ENCODE results near the gene GMPPA. TPM values are rescaled to one million over a fixed set of nuclear protein-coding genes. Genes with fewer than 3 reads are reported as not detected.

The GMPPA gene
- total RNA-seq, 1 experiment from 2014 or later = 51.9 TPM

- H3K4me3 Mint-ChIP-seq = no peak overlapping the region
- H3K27me3 Mint-ChIP-seq (ENCODE audit: low read depth) = peaks cover 4% of the 10 kb centered on the region
- peaks cover 63% of the 10 kb centered on the region for H3K4me1 Mint-ChIP-seq
- no peak overlapping the region for H3K27ac Mint-ChIP-seq
- no peak for TF ChIP-seq SP1 (CRISPR knock-in tag; conservative IDR thresholded peaks at IDR 0.05)
- TF ChIP-seq, protein P1, sequence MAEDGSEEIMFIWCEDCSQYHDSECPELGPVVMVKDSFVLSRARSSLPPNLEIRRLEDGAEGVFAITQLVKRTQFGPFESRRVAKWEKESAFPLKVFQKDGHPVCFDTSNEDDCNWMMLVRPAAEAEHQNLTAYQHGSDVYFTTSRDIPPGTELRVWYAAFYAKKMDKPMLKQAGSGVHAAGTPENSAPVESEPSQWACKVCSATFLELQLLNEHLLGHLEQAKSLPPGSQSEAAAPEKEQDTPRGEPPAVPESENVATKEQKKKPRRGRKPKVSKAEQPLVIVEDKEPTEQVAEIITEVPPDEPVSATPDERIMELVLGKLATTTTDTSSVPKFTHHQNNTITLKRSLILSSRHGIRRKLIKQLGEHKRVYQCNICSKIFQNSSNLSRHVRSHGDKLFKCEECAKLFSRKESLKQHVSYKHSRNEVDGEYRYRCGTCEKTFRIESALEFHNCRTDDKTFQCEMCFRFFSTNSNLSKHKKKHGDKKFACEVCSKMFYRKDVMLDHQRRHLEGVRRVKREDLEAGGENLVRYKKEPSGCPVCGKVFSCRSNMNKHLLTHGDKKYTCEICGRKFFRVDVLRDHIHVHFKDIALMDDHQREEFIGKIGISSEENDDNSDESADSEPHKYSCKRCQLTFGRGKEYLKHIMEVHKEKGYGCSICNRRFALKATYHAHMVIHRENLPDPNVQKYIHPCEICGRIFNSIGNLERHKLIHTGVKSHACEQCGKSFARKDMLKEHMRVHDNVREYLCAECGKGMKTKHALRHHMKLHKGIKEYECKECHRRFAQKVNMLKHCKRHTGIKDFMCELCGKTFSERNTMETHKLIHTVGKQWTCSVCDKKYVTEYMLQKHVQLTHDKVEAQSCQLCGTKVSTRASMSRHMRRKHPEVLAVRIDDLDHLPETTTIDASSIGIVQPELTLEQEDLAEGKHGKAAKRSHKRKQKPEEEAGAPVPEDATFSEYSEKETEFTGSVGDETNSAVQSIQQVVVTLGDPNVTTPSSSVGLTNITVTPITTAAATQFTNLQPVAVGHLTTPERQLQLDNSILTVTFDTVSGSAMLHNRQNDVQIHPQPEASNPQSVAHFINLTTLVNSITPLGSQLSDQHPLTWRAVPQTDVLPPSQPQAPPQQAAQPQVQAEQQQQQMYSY (CRISPR knock-in tag; IDR thresholded peaks at IDR 0.05) = no peak
- no peak for TF ChIP-seq ERG (CRISPR knock-in tag; IDR thresholded peaks at IDR 0.05)
- TF ChIP-seq, protein P2, sequence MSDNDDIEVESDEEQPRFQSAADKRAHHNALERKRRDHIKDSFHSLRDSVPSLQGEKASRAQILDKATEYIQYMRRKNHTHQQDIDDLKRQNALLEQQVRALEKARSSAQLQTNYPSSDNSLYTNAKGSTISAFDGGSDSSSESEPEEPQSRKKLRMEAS (CRISPR knock-in tag; IDR thresholded peaks at IDR 0.05) = no peak
- no peak for TF ChIP-seq MLX (CRISPR knock-in tag; IDR thresholded peaks at IDR 0.05)
- no peak for TF ChIP-seq HMGXB4 (CRISPR knock-in tag; IDR thresholded peaks at IDR 0.05)
- TF ChIP-seq, protein P3, sequence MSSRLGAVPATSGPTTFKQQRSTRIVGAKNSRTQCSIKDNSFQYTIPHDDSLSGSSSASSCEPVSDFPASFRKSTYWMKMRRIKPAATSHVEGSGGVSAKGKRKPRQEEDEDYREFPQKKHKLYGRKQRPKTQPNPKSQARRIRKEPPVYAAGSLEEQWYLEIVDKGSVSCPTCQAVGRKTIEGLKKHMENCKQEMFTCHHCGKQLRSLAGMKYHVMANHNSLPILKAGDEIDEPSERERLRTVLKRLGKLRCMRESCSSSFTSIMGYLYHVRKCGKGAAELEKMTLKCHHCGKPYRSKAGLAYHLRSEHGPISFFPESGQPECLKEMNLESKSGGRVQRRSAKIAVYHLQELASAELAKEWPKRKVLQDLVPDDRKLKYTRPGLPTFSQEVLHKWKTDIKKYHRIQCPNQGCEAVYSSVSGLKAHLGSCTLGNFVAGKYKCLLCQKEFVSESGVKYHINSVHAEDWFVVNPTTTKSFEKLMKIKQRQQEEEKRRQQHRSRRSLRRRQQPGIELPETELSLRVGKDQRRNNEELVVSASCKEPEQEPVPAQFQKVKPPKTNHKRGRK (CRISPR knock-in tag; IDR thresholded peaks at IDR 0.05; ENCODE audit: borderline replicate concordance) = no peak
- TF ChIP-seq NFATC4 (CRISPR knock-in tag; IDR thresholded peaks at IDR 0.05) = no peak
- TF ChIP-seq MYBL2 (CRISPR knock-in tag; IDR thresholded peaks at IDR 0.05) = no peak
- TF ChIP-seq NR2C2 (CRISPR knock-in tag; IDR thresholded peaks at IDR 0.05) = no peak
- TF ChIP-seq, protein P4, sequence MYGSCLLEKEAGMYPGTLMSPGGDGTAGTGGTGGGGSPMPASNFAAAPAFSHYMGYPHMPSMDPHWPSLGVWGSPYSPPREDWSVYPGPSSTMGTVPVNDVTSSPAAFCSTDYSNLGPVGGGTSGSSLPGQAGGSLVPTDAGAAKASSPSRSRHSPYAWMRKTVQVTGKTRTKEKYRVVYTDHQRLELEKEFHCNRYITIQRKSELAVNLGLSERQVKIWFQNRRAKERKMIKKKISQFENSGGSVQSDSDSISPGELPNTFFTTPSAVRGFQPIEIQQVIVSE (CRISPR knock-in tag; IDR thresholded peaks at IDR 0.05; ENCODE audit: borderline replicate concordance) = no peak
- no peak for TF ChIP-seq ZMAT4 (CRISPR knock-in tag; IDR thresholded peaks at IDR 0.05)
- no peak for TF ChIP-seq ZNF121 (CRISPR knock-in tag; IDR thresholded peaks at IDR 0.05)
- no peak for TF ChIP-seq CTCF (IDR thresholded peaks at IDR 0.05)
- TF ChIP-seq NFE2L1 (CRISPR knock-in tag; IDR thresholded peaks at IDR 0.05) = no peak
- TF ChIP-seq ZBTB43 (CRISPR knock-in tag; IDR thresholded peaks at IDR 0.05) = no peak
- TF ChIP-seq JAZF1 (CRISPR knock-in tag; IDR thresholded peaks at IDR 0.05) = no peak
- no peak for TF ChIP-seq FOXJ3 (CRISPR knock-in tag; IDR thresholded peaks at IDR 0.05; ENCODE audit: borderline replicate concordance)
- no peak for TF ChIP-seq PRRX2 (CRISPR knock-in tag; IDR thresholded peaks at IDR 0.05)
- CTCF ChIA-PET = interaction anchor here (4.2 to 41.3 kb wide), 4 partner anchors 14 to 102 kb away, joined by 24 to 2316 read pairs (median 179); partner anchors contain the start of gene GMPPA
- peaks cover 14% of the 10 kb centered on the region for H3K36me3 Mint-ChIP-seq
- POLR2A ChIA-PET = no interaction called here
- DNase-seq (ENCODE audit: low spot score) = no peak
- ATAC-seq = no peak
- H3K9me3 Mint-ChIP-seq = no peaks in the 10 kb centered on the region
Observed at GRCh38 chr2:219505585-219505984, 6.9 kb downstream of the GMPPA start.
